ENCODE measurements around the gene ODAD4. TPM values are rescaled to one million over a fixed set of nuclear protein-coding genes. Genes with fewer than 3 reads are reported as not detected.

Gene ODAD4
- total RNA-seq, 1 donor from 2014 or later, result 2.2 TPM

DNA sequence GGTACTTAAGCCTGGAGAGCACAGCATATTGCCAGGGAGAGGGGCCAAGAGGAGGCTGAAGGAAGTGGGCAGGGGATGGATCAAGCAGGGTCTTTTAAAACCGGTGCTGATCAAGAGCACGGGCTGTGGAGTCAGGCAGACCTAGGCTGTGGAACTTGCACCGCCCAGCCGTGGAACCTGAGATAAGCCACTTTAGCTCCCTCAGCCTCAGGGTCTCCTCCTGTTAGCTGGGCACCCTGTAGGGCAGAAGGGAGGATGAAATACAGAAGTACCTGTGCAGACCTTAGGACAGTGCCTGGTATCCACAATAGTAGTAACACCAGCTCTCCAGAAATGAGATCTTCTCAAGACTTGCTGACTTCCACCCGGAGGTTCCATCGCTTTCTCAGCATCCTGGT, 9.3 kb downstream of the ODAD4 start:
- DNase-seq (ENCODE audit: low read depth), result no peak

DNA sequence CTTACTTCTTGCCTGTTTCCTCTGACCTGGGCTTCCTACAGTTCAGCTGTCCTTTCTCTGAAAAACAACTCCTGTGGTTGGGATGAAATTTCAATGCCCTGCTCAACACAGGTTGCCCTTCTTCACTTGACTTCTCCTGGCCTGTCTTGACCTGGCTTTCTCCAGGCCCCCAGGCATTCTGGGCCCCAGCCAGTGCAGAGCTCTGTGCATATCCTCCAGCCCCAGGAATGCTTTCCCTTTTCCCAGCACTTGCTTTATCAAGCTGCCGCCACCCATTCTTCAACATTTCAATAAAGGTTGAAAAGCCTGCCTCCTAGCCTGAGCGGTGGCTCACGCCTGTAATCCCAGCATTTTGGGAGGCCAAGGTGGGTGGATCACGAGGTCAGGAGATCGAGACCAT, 10.8 kb downstream of the ODAD4 start:
- DNase-seq (ENCODE audit: low read depth), result no peak

- DNase-seq (ENCODE audit: low read depth), result no peak
These were observed 12.4 kb downstream of the ODAD4 start for GRCh38 chr17:41942626-41943373.

- DNase-seq (ENCODE audit: low read depth), result no peak
These were observed 13.1 kb downstream of the ODAD4 start for GRCh38 chr17:41943492-41943891.

DNA sequence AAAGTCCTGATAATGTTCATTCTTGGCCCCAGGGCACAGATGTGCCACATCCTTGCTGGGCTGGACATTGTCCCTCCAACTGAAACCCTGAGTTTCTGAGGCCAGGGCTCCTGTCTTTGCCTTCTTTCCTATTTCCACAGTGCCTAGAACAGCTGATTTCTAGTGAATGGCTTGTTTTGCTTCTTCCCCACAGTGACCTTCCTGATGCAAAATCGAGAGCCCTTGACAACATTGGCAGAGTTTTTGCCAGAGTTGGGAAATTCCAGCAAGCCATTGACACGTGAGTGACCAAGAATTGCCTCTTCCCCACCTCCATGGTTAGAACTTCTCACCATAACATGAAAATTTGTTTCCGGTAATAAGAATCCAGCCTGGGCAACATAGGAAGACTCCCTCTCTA, 14.5 kb downstream of the ODAD4 start:
- no peak for DNase-seq (ENCODE audit: low read depth)

DNA sequence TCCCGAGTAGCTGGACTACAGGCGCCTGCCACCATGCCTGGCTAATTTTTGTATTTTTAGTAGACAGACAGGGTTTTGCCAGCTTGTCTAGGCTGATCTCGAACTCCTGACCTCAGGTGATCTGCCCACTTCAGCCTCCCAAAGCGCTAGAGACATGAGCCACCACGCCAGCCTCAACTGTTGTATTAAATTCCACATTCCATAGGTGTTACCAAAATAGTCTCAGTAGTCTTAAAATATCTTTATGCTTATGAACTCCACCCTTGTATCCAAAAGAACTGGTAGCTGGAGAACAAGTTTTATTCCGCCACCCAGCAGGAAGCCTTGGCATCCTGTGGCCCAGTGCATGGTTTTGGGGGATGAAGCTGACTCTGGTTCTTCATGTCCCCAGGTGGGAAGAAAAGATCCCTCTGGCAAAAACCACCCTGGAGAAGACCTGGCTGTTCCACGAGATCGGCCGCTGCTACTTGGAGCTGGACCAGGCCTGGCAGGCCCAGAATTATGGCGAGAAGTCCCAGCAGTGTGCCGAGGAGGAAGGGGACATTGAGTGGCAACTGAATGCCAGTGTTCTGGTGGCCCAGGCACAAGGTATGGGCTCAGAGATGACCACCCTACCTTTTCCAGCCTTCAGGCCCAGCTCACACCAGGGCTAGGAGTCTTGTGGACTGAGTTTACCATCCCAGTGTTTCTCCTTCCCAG, 18.5 kb downstream of the ODAD4 start:
- no peak for DNase-seq (ENCODE audit: low read depth)

GRCh38 chr17:41956522-41956921, 26.1 kb downstream of the ODAD4 start:
- no peak for DNase-seq (ENCODE audit: low read depth)

DNA sequence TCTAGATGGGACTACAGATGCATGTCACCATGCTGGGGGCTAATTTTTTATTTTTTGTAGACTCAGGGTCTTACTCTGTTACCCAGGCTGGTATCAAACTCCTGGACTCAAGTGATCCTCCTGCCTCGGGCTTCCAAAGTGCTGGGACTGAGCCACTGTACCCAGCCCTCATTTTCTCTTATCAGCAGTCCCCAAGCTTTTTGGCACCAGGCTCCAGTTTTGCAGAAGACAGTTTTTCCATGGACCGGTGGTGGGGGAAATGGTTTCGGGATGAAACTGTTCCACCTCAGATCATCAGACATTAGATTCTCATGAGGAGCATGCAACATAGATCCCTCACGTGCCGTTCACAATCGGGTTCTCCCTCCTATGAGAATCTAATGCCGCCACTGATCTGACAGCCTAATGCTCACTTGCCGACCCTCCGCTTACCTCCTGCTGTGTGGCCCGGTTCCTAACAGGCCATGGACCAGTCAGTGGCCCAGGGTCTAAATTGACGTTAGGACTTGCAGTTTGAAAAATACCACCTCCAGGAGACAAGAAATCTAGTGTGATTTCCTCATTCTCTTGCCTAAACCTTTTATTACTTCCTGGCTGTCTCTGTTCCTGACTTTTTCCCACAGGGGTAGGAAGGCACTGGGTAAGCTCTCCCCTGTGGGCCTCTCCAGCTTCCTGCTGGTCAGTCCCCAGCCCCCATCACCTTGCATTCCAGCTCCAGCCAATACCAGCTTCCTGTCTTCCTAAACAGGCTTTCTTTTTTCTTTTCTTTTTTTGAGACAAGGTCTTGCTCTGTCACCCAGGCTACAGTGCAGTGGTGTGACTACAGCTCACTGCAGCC, 26.8 kb downstream of the ODAD4 start:
- peak; percentile 65 for DNase-seq (ENCODE audit: low read depth)

DNA sequence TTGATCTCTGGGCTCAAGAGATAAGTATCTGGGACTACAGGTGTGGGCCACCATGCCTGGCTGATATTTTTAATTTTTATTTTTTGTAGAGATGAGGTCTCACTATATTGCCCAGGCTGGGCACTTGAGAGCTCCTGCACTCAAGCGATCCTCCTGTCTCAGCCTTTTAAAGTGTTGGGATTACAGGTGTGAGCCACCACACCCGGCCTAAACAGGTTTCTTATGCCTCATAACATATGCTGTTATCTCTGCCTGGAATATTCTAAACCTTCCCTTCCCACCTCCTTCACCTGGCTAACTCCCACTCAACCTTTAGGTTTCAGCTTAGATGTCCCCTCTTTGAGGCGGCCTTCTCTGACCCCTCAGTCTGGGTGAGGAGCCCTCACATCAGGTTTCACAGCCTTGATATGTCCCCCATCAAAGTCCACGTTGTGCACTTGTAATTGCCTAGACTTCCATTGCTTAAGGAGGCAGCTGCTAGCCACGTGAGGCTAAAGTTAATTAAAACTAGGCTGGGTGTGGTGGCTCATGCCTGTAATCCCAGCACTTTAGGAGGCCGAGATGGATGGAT, 27.5 kb downstream of the ODAD4 start:
- DNase-seq (ENCODE audit: low read depth), result no peak

DNA sequence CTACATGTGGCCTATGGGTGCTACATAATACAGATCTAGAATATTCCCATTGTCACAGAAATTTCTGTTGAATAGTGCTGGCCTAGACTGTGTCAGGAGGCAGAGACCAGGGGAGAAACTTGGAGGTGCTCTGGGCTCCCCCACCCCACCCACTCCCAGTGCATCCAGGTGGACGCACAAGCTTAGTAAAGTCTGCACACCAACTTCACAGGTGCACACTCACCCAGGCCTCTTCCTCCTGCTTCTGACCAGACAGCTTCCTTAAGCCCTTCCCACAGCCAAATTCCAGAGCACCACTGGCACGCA, 28.6 kb downstream of the ODAD4 start:
- peak; percentile 45 for DNase-seq (ENCODE audit: low read depth)

DNA sequence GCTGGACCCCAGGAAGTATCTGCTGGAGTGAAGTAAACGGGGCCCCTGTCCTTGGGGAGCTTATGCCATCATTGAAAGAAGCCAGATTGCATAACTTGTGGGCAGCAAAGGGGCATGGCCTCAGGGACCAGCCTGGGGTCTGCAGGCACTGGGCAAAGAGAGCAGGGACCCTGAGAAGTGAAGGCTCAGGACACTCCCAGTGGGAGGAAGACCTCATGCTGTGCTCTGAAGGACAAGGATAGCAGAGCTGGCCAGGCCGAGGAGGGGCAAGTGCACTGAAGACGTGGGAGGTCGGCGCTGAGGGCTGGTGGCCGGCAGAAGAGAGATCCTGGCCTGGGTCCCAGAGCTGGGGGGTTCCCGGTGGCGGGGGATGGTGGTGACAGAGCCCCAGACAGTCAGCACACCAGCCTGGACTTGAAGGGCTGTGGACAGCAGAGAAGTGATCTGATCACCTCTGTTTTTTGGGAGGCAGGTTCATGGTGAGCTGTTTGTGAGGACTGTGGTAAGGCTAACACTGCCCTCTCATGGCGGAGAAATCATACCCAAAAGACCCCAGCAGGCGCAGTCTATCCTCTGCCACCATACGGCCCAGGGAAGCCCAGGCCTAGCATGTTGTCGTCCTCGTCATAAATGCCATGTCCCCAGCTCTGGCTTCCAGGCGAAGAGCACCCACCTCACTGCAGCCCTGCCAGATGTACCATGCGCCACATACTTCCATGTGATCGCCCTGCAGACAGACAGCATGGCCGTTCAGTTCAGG, 29.1 kb downstream of the ODAD4 start:
- DNase-seq (ENCODE audit: low read depth), result peak; percentile 64

DNA sequence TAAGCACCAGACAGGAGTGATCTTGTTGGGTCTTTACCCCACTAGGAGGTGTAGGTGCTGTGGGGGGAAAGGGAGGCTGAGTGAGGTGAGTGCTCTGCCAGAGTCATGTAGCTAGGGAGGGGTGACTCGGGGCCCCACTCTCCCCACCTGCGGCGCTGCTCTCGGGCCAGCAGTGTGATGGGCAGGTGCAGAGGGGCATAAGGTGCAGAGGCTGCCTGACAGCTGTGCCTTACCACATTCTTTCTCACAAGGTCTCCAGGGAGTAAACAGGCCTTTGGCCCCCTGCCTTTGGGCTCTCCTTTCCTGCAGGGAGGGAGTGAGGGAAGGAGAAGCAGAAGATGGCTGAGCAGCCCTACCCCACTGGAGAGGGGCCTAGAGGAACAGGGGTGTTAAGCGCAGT, 31.7 kb downstream of the ODAD4 start:
- DNase-seq (ENCODE audit: low read depth), result no peak

DNA sequence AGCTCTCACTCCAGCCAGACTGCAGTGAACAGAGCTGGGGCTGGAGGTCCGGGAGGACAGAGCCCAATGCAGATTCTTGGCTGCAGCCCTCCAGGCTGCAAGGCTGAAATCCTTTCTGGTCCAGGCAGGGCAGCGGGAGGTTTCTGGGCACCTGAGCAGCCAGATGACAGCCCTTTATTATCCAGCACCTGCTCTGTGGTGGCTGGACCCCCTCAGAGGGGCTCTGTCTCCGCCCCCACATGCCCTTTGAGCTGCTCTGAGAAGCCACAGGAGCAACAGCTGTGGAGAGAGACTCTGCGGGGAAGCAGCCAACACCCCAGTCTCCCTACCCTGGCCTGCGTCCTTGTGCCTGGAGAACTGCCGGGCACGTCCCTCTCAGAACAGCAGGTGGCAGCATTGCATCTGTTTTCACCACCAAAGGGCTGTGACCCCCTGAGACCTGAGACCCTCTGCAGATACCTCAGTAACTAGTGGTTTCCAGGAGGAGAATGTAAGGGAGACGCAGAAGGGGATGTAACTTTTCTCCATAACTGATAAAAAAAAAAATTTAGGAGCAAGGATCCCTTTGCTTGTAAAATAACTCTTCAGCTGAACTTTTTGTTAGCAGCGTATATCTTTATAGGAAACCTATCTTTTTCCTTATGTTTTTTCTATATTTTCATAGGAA, 32.5 kb downstream of the ODAD4 start:
- peak; percentile 24 for DNase-seq (ENCODE audit: low read depth)

DNA sequence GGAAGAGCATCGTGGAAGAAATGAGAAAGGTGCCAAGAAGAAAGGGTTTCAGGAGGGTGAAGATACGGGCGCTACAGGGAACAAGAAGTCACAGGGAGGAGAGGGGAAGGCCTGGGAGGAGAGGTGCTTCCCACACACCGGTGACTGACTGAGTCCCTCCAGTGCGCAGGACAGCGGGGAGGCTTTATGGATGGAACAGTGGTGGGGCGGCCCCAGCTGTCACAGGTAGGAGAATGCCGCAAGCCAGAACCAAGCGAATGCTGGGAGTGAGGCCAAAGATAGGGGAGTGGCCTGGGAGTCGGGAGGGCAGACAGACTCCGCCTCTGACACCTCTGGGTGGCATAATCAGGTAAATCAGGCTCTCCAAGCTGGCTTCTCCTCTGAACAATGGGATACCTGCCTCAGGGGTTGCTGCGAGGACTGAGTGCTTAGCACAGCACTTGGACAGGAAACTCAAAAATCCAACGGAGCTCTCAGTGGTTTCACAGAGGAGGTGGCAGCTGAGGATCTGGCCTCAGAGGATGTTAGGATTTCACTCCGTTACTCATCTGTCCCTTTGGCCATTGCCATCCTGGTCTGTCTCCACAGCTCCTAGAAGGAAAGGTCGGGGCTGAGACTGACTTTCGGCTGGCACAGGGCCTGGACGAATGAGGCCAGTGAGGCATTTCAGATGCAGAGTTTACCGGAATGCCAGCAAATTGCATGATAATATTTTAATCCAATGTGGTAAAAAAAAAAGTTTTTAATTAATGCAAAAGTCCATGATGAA, 35.5 kb downstream of the ODAD4 start:
- DNase-seq (ENCODE audit: low read depth), result peak; percentile 65

DNA sequence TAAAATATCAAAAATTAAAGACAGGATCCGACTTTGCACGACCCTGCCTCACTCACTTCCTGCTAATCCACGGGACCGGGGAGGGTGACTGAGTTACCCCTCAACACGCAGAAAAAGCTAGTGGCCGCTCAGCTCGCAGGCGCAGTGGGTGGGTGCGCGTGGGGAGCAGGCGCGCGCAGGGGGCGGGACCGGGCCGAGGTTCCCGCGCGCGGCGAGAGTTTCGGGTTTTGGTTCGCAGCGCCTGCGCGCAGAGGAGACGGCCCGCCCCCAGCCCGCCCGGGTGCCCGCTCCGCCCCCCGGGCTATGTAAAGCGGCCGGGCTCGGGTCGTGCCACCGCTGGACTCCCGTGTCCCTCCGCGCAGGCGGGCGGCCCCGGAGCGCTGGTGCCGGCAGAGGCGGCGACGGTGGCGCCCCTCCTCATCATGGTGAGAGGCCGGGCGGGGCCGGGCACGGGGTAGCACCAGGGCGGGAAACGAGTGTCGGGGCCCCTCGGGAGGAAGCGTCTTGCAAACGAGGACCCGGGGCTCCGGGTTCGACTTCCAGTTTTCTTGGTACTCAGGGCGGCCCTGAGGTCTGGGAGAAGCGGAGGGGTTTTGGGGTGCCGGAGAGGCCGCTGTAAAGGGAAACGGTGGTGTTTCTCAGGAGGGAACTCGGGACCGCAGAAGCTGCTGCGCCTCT, 36.2 kb downstream of the ODAD4 start, which contains the start of gene CNP:
Gene CNP, plus strand, starts transcription at position 333 of the 678 bp plus-strand sequence. Its CDS starts 90 bp downstream, at position 423.
- peak; percentile 53 for DNase-seq (ENCODE audit: low read depth)

GRCh38 chr17:41967141-41967920, 36.9 kb downstream of the ODAD4 start:
- DNase-seq (ENCODE audit: low read depth), result no peak

DNA sequence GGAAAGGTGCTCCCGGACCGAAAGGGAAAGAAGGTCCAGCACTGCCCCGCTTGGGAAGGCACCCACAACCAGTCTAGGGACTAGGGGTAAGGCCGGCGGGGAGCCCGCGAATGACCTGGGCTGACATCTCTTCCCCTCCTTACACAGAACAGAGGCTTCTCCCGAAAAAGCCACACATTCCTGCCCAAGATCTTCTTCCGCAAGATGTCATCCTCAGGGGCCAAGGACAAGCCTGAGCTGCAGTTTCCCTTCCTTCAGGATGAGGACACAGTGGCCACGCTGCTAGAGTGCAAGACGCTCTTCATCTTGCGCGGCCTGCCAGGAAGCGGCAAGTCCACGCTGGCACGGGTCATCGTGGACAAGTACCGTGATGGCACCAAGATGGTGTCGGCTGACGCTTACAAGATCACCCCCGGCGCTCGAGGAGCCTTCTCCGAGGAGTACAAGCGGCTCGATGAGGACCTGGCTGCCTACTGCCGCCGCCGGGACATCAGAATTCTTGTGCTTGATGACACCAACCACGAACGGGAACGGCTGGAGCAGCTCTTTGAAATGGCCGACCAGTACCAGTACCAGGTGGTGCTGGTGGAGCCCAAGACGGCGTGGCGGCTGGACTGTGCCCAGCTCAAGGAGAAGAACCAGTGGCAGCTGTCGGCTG, 37.6 kb downstream of the ODAD4 start:
- no peak for DNase-seq (ENCODE audit: low read depth)

DNA sequence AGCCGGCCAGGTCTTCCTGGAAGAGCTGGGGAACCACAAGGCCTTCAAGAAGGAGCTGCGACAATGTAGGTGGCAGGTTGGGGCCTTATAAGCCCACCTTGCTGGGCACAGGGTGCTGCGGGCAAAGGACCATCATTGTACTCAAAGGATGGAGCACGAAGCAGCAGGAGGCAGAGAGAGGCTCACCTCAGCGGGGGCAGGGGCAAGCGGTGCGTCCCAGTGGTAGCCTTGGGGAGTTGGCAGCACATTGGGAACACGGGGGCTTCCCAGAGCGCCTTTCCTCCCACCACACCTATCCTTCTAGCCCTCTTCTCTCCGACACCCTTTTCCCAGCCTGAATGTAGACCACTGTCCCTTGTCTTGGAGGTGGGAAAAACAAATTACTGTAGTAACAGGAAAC, 38.3 kb downstream of the ODAD4 start:
- DNase-seq (ENCODE audit: low read depth), result no peak

All from renal cortical epithelial cell (primary cell).